ENCODE results near the gene PMAIP1.

PMAIP1 gene

DNA sequence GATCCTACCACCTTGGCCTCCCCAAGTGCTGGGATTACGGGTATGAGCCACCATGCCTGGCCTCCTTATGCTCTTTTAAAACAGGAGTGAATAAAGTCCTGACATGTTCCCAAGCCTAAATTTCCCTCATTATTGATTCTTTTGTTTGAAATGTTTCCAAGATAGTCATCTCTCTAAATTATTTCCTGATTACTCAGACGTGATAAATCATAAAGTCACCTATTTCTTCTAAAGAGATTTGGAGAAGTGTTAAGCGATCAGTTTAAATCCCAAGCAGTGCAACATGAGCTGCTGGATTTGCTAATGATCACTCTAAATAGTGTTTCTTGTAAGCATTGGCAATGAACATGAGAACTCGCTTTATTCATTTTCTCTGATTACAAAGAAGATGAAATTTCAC is 51.8 kb downstream of the PMAIP1 start:
- Histone ChIP-seq H3K36me3 (ENCODE audit: control insufficient read depth, insufficient read depth, low read length) (no peaks in the 10 kb centered on the region), H3K4me1 (ENCODE audit: control insufficient read depth, insufficient read depth, low read length, poor library complexity, severe bottlenecking) (no peaks in the 10 kb centered on the region), H3K9me3 (ENCODE audit: control insufficient read depth, low read length) (no peaks in the 10 kb centered on the region), H3K4me3 (ENCODE audit: insufficient read depth, low read depth, low read length, poor library complexity, severe bottlenecking) (no peak overlapping the region), H3K27me3 (replicated peaks; ENCODE audit: control insufficient read depth, insufficient read depth, low read length, poor library complexity, severe bottlenecking) (no peaks in the 10 kb centered on the region), H3K27ac (ENCODE audit: insufficient read depth, low read length, poor library complexity, severe bottlenecking) (no peak overlapping the region)
- DNase-seq, result no peak

DNA sequence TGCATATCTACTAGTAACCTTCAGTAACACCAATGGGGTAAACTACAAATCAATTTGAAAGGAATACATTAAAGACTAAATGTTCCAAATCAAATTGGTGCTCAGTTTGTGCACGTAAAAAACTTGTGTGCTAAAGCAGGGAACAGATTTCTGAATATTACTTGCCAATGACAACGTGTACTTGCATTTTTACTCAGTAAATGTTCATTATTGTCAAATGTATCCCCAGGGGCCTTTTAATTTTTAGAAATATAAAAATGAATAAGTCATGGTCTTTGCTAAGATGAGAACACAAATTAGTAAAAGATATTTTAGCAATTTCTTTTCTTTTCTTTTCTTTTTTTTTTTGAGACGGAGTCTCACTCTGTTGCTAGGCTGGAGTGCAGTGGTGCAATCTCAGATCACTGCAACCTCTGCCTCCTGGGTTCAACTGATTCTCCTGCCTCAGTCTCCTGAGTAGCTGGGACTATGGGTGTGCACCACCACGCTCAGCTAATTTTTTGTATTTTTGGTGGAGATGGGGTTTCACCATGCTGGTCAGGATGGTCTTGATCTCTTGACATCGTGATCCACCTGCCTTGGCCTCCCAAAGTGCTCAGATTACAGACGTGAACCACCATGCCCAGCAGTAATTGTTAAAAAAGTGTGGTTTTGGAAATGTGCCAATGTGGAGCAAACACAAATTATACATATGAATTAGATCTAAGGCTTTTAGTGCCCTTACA is 52.6 kb downstream of the PMAIP1 start:
- no peak for DNase-seq
- Histone ChIP-seq H3K27ac (ENCODE audit: insufficient read depth, low read length, poor library complexity, severe bottlenecking) (no peak overlapping the region), H3K4me3 (ENCODE audit: insufficient read depth, low read depth, low read length, poor library complexity, severe bottlenecking) (no peak overlapping the region), H3K9me3 (ENCODE audit: control insufficient read depth, low read length) (no peaks in the 10 kb centered on the region), H3K27me3 (replicated peaks; ENCODE audit: control insufficient read depth, insufficient read depth, low read length, poor library complexity, severe bottlenecking) (no peaks in the 10 kb centered on the region), H3K4me1 (ENCODE audit: control insufficient read depth, insufficient read depth, low read length, poor library complexity, severe bottlenecking) (no peaks in the 10 kb centered on the region), H3K36me3 (ENCODE audit: control insufficient read depth, insufficient read depth, low read length) (no peaks in the 10 kb centered on the region)
